ENCODE results near the gene CYP2D6. TPM values are rescaled to one million over a fixed set of nuclear protein-coding genes. Genes with fewer than 3 reads are reported as not detected.

Gene CYP2D6
- total and polyA plus RNA-seq, 4 donors = 23.8 to 486 (median 205) TPM

GRCh38 chr22:42170946-42171345, 40.3 kb upstream of the CYP2D6 start:
- DNase-seq (ENCODE audit: low spot score) = no peak
- Histone ChIP-seq H3K4me3 (ENCODE audit: low read depth in 1 of 3, low read length in 3 of 3) (no peak overlapping the region), H3K9me3 (ENCODE audit: control insufficient read depth in 4 of 4, low read length in 3 of 4) (no peaks in the 10 kb centered on the region), H3K36me3 (ENCODE audit: control insufficient read depth in 4 of 4, insufficient read depth in 3 of 4, low read depth in 1 of 4, low read length in 3 of 4) (peaks cover 1 to 14% (median 4%) of the 10 kb centered on the region in 4 donors), H3K27ac (ENCODE audit: low read depth in 1 of 2, low read length in 2 of 2) (no peak overlapping the region), H3K9ac (ENCODE audit: low read depth in 1 of 2, low read length in 2 of 2) (no peak overlapping the region), H3K4me1 (ENCODE audit: control insufficient read depth in 4 of 4, insufficient read depth in 4 of 4, low read length in 3 of 4) (peaks cover 6 to 21% (median 16%) of the 10 kb centered on the region in 4 donors), H3K27me3 (ENCODE audit: control insufficient read depth in 4 of 4, insufficient read depth in 4 of 4, low read length in 3 of 4) (no peaks in the 10 kb centered on the region)
- TF ChIP-seq REST (IDR thresholded peaks at IDR 0.05) (no peak), JUND (IDR thresholded peaks at IDR 0.05) (no peak), RAD21 (IDR thresholded peaks at IDR 0.05) (no peak), EGR1 (IDR thresholded peaks at IDR 0.05; ENCODE audit: low read depth in 2 of 2) (no peak), MAX (IDR thresholded peaks at IDR 0.05) (no peak), CTCF (IDR thresholded peaks at IDR 0.05; ENCODE audit: low read depth, low read length, missing input control) (no peak), HNF4G (IDR thresholded peaks at IDR 0.05) (no peak), TAF1 (conservative IDR thresholded peaks at IDR 0.05) (no peak), SP1 (IDR thresholded peaks at IDR 0.05) (no peak), RXRA (IDR thresholded peaks at IDR 0.05) (no peak), FOXA2 (IDR thresholded peaks at IDR 0.05) (no peak), GABPA (IDR thresholded peaks at IDR 0.05 in 1 of 2, conservative IDR thresholded peaks at IDR 0.05 in 1 of 2) (no peak), FOXA1 (IDR thresholded peaks at IDR 0.05) (no peak), YY1 (IDR thresholded peaks at IDR 0.05) (no peak), NR2F2 (IDR thresholded peaks at IDR 0.05) (no peak)
- WGBS = 84% methylated on average over 5 of the region's 5 CpGs

DNA sequence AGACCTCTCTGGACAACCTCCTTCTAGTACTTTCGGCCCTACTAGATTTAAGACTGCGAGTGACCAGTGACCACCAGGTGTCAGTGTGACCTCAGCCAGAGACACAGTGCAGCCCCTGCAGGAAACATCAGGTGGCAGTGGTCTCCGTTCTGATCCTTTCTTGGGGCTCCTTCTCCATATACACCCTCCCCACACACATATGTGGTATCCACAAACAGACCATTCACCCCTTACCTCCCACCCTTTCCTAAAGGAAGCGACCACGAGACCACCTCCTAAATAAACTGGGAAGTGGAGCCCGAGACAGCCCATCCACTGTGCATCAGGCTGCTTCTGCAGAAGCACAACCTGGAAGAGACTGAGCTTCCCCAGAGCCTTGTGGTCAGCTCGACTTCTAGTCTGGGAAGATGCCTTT, 38.5 kb upstream of the CYP2D6 start:
- H3K4me3 ChIP-seq (ENCODE audit: low read depth in 1 of 3, low read length in 3 of 3) = no peak overlapping the region
- peak; percentile 99 for TF ChIP-seq RAD21 (IDR thresholded peaks at IDR 0.05)
- TF ChIP-seq SP1 (IDR thresholded peaks at IDR 0.05) = no peak
- no peak for TF ChIP-seq FOXA1 (IDR thresholded peaks at IDR 0.05)
- no peak for TF ChIP-seq EGR1 (IDR thresholded peaks at IDR 0.05; ENCODE audit: low read depth in 2 of 2)
- no peak for TF ChIP-seq NR2F2 (IDR thresholded peaks at IDR 0.05)
- peak; percentile 100 for TF ChIP-seq CTCF (IDR thresholded peaks at IDR 0.05; ENCODE audit: low read depth, low read length, missing input control)
- TF ChIP-seq, protein P1, sequence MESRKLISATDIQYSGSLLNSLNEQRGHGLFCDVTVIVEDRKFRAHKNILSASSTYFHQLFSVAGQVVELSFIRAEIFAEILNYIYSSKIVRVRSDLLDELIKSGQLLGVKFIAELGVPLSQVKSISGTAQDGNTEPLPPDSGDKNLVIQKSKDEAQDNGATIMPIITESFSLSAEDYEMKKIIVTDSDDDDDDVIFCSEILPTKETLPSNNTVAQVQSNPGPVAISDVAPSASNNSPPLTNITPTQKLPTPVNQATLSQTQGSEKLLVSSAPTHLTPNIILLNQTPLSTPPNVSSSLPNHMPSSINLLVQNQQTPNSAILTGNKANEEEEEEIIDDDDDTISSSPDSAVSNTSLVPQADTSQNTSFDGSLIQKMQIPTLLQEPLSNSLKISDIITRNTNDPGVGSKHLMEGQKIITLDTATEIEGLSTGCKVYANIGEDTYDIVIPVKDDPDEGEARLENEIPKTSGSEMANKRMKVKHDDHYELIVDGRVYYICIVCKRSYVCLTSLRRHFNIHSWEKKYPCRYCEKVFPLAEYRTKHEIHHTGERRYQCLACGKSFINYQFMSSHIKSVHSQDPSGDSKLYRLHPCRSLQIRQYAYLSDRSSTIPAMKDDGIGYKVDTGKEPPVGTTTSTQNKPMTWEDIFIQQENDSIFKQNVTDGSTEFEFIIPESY (IDR thresholded peaks at IDR 0.05) = no peak
- TF ChIP-seq JUND (IDR thresholded peaks at IDR 0.05) = no peak
- 43% methylated on average over 7 of the region's 7 CpGs for WGBS
- no peaks in the 10 kb centered on the region for H3K27me3 ChIP-seq (ENCODE audit: control insufficient read depth in 4 of 4, insufficient read depth in 4 of 4, low read length in 3 of 4)
- peak; percentile 80 for DNase-seq (ENCODE audit: low spot score)
- peaks cover 3 to 21% (median 15%) of the 10 kb centered on the region in 4 donors for H3K4me1 ChIP-seq (ENCODE audit: control insufficient read depth in 4 of 4, insufficient read depth in 4 of 4, low read length in 3 of 4)
- H3K27ac ChIP-seq (ENCODE audit: low read depth in 1 of 2, low read length in 2 of 2) = no peak overlapping the region
- H3K9me3 ChIP-seq (ENCODE audit: control insufficient read depth in 4 of 4, low read length in 3 of 4) = no peaks in the 10 kb centered on the region
- H3K9ac ChIP-seq (ENCODE audit: low read depth in 1 of 2, low read length in 2 of 2) = no peak overlapping the region
- peaks cover 0 to 14% (median 8%) of the 10 kb centered on the region in 4 donors for H3K36me3 ChIP-seq (ENCODE audit: control insufficient read depth in 4 of 4, insufficient read depth in 3 of 4, low read depth in 1 of 4, low read length in 3 of 4)
